Right kidney (tissue), 1 donor: ENCODE measurements around the gene CWC27.
"Not testable (repeated sequence)": the region's sequence is repeated elsewhere in the genome, so short reads cannot be mapped to it uniquely, and the experiment has no call there.

ENCODE experiments used
- DNase-seq: peaks from one replicate; pipeline ENCODE4 v3.0.0-alpha.2; 2016

Gene CWC27

DNA sequence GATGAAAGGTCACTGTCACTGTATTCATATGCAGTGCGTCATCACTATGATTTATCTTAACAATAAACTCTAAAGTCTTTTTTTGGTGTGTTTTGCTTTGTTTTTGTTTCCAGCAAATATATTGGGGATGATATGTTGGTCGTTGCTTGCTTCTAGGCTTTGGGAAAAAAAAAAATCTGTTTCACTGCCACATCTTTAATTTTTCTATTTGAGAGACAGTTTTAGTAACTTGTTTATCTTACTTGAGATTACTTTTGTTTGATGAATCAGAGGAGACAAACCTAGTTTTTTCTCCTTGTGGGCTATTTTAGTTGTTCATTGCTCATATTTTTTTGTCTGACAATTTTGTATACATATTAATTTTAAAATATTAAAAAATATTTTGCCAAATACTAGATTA lies 19.4 kb downstream of the CWC27 start:
- no peak for DNase-seq

GRCh38 chr5:64789457-64789856 lies 20.7 kb downstream of the CWC27 start:
- no peak for DNase-seq

GRCh38 chr5:64790210-64790609 lies 21.5 kb downstream of the CWC27 start:
- DNase-seq: no peak

DNA sequence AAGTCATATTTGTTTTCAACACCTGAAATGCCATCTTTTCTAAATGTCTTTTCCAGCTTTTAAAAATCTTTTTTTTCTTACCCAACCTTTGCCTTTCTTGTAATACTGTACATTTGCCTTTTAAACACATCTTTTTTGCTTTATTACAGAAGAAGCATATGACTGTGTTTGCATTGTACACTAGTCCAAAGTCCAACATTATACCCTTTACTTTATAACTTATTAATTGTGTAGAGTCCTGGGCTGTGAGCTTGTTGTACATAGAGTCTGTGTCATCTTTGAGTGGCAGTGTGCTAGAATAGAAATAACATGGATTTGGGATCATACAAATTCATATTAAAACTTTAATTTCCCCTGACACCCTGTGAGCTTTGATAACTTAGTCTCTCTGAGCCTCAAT lies 23.7 kb downstream of the CWC27 start:
- DNase-seq: no peak

- DNase-seq: no peak
Observed at GRCh38 chr5:64794053-64794770, 25.5 kb downstream of the CWC27 start.

DNA sequence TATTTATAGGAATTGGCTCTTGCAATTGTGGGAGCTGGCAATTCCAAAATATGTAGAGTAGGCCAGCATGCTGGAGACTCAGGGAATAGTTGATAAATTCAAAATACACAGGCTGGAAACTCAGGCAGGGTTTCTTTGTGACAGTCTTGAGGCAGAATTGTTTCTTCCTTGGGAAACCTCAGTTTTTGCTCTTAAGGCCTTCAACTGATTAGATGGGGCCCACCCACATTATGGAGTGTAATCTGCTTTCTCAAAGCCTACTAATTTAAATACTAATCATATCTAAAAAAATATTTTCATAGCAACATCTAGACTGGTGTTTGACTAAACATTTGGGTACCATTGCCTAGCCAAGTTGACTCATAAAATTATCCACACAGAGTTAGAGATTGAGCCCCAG lies 27.6 kb downstream of the CWC27 start:
- DNase-seq: no peak

- no peak for DNase-seq
Observed at GRCh38 chr5:64800926-64801325, 32.2 kb downstream of the CWC27 start.

DNA sequence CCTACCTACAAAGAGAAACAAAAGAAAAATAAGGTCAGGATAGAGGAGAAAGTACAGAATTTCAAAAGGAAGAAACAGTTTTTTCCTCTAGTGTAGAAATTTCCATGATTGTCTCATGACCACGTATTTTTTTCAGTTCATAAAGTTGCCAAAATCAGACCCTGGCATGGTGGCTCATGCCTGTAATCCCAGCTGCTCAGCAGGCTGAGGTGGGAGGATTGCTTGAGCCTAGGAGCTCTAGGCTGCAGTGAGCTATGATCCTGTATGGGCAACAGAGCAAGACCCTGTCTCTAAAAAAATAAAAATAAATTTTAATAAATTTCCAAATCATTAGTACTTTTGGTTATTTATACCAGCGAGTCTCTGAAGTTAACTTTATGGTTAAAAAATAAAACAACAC lies 37.8 kb downstream of the CWC27 start:
- no peak for DNase-seq

- DNase-seq: no peak
Observed at GRCh38 chr5:64807520-64807919, 38.8 kb downstream of the CWC27 start.

- peak; percentile 2 for DNase-seq
Observed at GRCh38 chr5:64811050-64811640, 42.4 kb downstream of the CWC27 start.

DNA sequence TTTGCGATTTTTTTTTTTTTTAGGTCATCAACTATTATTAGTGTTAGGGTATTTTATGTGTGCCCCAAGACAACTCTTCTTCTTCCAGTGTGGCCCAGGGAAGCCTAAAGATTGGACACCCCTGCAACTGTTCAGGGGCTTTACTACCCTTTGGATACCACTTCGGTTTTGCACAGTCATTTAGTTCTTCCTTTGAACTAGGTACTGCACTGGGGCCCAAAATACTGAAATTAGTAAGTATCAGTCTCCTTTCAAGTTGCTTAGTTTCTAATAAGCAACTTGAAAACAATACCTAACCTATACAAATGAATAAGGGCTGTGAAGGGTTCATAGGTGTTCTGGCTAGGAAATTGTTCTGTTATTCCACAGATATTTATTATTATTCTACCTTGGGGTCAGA lies 45.3 kb downstream of the CWC27 start:
- no peak for DNase-seq

DNA sequence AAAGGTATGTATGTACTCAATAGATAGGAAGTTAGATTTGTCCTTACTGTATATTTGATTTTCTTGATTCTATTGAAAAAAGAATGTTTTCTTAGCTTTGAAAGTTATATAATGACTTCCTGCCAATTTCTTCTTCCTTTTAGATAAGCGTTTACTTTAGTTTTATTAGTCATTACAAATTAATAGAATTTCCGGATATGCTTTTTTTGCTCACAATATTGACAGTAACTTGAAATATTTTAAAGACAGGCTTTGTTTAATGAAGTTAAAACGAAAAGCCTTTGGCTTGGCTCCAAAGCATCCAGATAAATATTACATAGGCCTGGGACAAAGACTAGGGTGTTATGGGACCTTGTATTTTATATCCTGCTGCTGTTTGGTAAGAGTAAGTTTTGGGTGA lies 49.5 kb downstream of the CWC27 start:
- DNase-seq: no peak

DNA sequence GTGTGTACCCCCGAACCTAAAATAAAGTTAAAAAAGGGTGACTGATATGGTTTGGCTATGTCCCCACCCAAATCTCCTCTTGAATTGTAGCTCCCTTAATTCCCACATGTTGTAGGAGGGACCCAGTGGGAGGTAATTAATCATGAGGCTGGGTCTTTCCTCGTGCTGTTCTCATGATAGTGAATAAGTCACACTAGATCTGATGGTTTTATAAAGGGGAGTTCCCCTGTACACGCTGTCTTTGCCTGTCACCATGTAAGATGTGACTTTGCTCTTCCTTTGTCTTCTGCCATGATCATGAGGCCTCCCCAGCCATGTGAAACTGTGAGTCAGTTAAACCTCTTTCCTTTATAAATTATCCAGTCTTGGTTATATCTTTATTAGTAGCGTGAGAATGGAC lies 50.6 kb downstream of the CWC27 start:
- not testable (repeated sequence) for DNase-seq

- no peak for DNase-seq
Observed at GRCh38 chr5:64822320-64822719, 53.6 kb downstream of the CWC27 start.

DNA sequence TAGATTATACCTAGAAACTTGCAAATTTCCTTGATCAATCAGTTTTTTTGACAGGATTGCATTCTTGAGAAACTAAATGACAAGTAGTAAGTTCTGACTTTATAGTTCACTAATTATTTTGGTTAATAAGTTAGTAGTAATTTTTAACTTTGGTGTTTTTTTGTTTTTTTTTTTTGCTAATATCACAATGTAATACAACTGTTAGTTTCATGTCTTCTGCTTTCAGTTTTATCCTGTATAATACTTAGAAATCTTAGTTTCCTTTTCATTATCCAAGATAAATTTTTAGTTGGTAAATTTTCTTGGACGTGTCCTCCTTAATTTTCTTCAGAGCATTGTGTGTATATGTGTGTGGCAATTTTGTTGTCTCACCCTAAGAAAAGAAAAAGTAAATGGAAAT lies 57.8 kb downstream of the CWC27 start:
- no peak for DNase-seq

DNA sequence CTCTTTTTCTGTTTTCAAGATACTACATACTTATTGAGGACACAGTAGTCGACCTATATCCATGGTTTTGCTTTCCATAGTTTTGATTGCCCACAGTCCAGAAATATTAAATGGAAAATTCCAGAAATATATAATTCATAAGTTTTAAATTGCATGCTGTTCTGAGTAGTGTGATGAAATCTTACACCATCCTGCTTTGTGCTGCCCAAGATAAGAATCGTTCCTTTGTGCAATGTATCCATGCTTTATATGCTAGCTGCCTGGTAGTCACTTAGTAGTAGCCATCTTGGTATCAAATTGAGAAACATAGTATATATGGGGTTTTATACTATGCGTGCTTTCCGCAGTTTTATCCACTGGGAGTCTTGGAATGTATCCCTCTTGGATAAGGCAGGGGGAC lies 59.0 kb downstream of the CWC27 start:
- DNase-seq: no peak

- not testable (repeated sequence) for DNase-seq
Observed at GRCh38 chr5:64830650-64831049, 61.9 kb downstream of the CWC27 start.

DNA sequence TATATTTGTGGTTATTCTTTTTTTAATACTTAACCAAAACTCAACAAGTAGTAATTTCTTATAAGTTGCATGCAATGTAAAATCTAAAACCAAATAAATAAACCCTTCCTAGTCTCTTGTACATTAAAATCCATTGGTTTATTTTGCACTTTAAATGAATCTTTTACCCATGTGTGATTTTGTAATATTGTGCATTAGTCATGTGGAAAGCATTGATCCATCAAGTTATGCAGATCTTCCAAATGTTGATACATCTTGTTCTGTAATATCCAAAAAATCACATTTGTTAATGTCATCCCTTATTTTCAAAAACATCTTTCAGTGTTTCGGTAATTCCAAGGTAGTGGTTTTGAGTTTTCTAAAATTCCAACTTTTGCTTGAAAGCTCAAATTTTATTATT lies 63.3 kb downstream of the CWC27 start:
- DNase-seq: no peak

- DNase-seq: no peak
Observed at GRCh38 chr5:64834037-64834436, 65.3 kb downstream of the CWC27 start.

DNA sequence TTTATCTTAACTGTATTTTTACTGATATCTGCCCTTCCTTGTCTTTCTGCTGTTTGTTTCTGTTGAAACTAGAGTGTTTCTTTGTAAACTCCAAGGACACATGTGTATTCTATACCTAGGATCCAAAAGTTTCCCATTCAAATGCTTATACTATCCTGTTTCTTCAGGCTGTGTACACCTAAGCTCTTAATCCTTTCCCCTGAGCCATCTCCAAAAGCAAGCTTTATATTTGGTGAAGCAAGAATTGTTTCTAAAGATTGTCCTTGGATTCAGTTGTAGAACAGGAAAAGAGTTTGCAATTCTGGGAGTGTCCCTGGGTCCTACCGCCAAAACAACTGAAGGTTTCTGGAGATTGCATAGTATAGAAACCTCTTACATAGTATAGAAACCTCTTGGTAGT lies 65.9 kb downstream of the CWC27 start:
- no peak for DNase-seq

DNA sequence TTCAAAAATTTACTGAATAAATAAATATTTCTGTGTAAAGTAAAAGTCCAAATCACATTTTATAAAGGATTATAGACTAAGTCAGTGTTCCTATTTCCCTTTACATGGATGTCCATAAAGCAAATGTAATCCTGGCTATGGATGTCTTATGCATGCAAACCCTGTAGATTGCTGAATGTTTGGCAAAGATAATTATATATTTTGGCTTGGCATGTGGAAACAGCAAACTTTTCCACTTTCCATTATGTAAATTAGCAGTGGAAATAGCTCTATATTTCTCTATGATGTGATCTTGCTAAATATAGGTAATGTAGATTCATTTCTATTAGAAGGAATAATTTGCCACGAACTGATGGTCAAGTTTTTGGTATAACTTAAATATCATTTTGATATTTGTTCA lies 66.5 kb downstream of the CWC27 start:
- DNase-seq: no peak

- DNase-seq: no peak
Observed at GRCh38 chr5:64836190-64836755, 67.5 kb downstream of the CWC27 start.

DNA sequence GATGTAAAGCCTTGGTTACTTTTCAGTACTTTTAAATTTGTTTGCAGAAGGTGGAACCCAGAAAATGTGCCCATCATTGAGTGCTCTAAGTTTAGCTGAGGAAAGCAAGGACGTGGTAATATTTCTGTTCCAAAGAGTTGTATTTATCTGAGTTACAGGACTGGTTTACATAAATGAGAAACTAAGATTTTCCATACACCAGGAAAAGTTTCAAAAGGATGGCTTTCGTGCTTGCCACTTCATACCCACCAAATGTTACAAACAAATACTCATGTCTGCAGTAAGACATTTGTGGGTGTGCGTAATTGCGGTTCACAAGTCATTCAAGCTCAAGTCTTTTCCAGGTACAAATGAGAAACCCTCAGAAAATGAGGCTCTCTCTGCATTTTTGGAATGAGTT lies 68.1 kb downstream of the CWC27 start:
- no peak for DNase-seq

DNA sequence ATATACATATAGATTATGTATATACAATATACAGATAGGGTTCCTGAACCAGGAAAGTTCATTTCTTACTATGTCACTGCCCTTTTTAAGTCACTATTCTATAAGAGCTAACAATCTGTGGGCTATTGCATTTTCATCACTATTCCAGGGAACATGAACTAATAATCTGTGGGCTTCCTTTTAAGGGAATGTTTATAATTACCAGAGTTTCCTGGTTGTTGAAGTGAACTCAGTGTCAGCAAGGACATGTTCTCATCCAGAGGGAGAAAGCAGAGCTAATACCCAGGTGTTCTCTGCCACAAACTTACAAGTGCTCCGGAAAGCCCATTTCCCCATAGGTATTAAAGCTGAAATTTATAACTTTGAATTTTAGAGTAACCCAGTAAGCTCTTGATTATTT lies 69.6 kb downstream of the CWC27 start:
- DNase-seq: no peak
